Uterus (tissue), 4 donors: ENCODE data around the gene GOLGA3. TPM values are rescaled to one million over a fixed set of nuclear protein-coding genes. Genes with fewer than 3 reads are reported as not detected.
"Not testable (repeated sequence)": the region's sequence is repeated elsewhere in the genome, so short reads cannot be mapped to it uniquely, and the experiment has no call there.

Experiments
- DNase-seq, 2 donors: peaks; one replicate each; pipeline ENCODE4 v3.0.0-alpha.2; 2019 to 2020
- H3K27ac ChIP-seq, 2 donors: fragments of 200-600 bp; sonication (generic); 1 replicate in 1 of 2; 2 replicates in 1 of 2; pipeline ENCODE4 v1.5.1; 2016 to 2018
- H3K27me3 ChIP-seq, 2 donors: fragments of 200-600 bp; sonication (generic); one replicate each; pipeline ENCODE4 v1.5.1; 2018 to 2019; ENCODE audit warnings: control low read depth in 1 of 2
- H3K36me3 ChIP-seq, 2 donors: fragments of 200-600 bp; sonication (generic); one replicate each; pipeline ENCODE4 v1.5.1; 2019; ENCODE audit warnings: control low read depth in 1 of 2
- H3K4me1 ChIP-seq, 2 donors: fragments of 200-600 bp; sonication (generic); one replicate each; pipeline ENCODE4 v1.5.1; 2018 to 2019; ENCODE audit warnings: control low read depth in 1 of 2
- H3K4me3 ChIP-seq, 2 donors: fragments of 200-600 bp; sonication (generic); 1 replicate in 1 of 2; 2 replicates in 1 of 2; pipeline ENCODE4 v1.5.1; 2018 to 2019; ENCODE audit warnings: mild to moderate bottlenecking in 1 of 2
- H3K9me3 ChIP-seq, 2 donors: fragments of 200-600 bp; sonication (generic); one replicate each; pipeline ENCODE4 v1.5.1; 2019; ENCODE audit warnings: control low read depth in 1 of 2
- POLR2A ChIP-seq, 2 donors: fragments of 450-650 bp; IDR thresholded peaks; one replicate each; pipeline ENCODE4 v1.6.1; 2016; ENCODE audit warnings: antibody characterized with exemption in 2 of 2, mild to moderate bottlenecking in 1 of 2, moderate library complexity in 1 of 2
- intact Hi-C: fragments of 100-400 bp; cut with DNase I; formaldehyde crosslinking; loops from one replicate; pipeline ENCODE4 v1.15.1; 2023; ENCODE audit warnings: low total_unique reads
- total RNA-seq, 4 donors: library from RNA; depleted of rRNA in 3 of 4; stranded (reverse); fragments of >200 nt in 3 of 4; gene quantifications; one replicate each; pipeline versions ENCODE4 v1.1.0 to v1.2.4, GENCODE V29; 2014 to 2023
- TF ChIP-seq, protein P1 (sequence below), 4 experiments: fragments of 200-600 bp in 2 of 4; fragments of 450-650 bp in 2 of 4; sonication (generic) in 2 of 4; IDR thresholded peaks; one replicate each; pipeline ENCODE4 v1.5.1; 2016 to 2019; ENCODE audit warnings: antibody characterized with exemption in 4 of 4, mild to moderate bottlenecking in 2 of 4, moderate library complexity in 1 of 4
- donor health status: DM: yes; HTN: yes; CAD: no.

Gene GOLGA3
- total RNA-seq, 4 donors from 2014 or later: 46.2 to 138 (median 90.1) TPM

DNA sequence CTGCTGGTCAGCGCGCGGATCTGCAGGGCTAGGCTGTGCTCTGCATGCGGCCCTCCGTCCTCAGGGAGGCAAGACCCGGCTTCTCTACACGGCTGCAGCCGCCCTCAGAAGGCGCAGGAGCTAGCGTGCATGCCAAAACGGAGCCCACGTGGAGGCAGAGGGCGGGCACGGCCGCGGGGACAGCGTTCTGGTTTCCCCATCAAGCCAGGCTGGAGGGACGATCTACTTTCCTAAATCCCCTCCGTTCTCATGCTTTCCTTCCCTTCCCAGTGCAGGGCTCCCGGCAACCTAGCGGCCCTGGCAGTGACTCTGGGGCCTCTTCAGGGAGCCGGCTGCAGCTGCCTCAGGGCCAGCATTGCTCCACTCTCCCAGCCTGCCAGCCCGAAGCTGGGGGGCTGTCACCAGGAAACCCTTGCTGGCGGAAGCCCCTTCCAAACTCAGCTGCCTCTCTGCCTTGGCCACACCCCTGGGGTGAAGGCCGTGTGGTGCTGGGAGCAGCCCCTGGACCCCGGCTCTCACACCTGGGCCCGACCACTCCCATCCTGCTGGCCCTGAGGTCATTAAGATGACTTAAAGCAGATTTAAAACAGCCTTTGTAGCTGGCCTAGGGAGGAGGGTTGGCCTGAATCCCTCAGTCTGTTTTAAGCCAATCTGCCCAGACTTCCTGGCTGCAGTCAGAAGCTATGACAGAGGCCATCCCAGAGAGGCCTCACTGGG lies 9.2 kb upstream of the GOLGA3 start:
- no peaks in the 10 kb centered on the region for H3K36me3 ChIP-seq

DNA sequence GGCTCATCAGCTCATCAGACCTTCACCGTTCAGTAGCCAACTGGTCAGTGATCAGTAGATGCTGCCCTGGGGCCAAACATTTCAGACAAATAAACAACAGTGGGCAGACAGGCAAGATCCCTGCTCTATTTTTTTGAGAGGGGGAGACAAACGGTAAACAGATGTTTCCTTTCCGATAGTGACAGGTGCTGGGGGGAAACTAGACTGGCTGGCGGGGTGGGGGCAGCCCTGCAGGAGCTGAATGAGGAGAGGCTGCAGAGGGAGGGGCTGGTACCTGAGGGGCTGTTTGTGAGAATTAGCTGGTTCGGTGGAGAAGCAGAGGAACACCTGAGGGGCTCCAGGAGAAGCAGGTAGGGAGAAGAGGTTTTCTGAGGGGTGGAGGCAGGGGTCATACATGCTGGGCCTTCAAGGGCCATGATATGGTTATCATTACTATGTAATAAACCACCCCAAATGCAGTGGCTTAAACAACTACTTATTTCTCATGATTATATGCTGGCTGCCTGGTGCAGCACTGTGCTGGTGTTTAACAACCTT lies 8.2 kb upstream of the GOLGA3 start:
- Histone ChIP-seq H3K4me3 (no peak overlapping the region), H3K36me3 (no peaks in the 10 kb centered on the region), H3K27ac (no peak overlapping the region), H3K27me3 (no peaks in the 10 kb centered on the region), H3K4me1 (peaks cover 0 to 6% of the 10 kb centered on the region in 2 donors), H3K9me3 (no peaks in the 10 kb centered on the region)
- intact Hi-C loops: no loop called here
- TF ChIP-seq POLR2A (IDR thresholded peaks at IDR 0.05): no peak
- TF ChIP-seq, protein P1, sequence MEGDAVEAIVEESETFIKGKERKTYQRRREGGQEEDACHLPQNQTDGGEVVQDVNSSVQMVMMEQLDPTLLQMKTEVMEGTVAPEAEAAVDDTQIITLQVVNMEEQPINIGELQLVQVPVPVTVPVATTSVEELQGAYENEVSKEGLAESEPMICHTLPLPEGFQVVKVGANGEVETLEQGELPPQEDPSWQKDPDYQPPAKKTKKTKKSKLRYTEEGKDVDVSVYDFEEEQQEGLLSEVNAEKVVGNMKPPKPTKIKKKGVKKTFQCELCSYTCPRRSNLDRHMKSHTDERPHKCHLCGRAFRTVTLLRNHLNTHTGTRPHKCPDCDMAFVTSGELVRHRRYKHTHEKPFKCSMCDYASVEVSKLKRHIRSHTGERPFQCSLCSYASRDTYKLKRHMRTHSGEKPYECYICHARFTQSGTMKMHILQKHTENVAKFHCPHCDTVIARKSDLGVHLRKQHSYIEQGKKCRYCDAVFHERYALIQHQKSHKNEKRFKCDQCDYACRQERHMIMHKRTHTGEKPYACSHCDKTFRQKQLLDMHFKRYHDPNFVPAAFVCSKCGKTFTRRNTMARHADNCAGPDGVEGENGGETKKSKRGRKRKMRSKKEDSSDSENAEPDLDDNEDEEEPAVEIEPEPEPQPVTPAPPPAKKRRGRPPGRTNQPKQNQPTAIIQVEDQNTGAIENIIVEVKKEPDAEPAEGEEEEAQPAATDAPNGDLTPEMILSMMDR (IDR thresholded peaks at IDR 0.05): no peak
- DNase-seq: no peak

More for the DNA sequence above, 9.2 kb upstream of the GOLGA3 start:
- intact Hi-C loops: no loop called here
- Histone ChIP-seq H3K4me3 (peak overlapping the region in 1 of 2 donors; percentile 9), H3K27ac (peak overlapping the region; percentile 40), H3K4me1 (peaks cover 0 to 6% of the 10 kb centered on the region in 2 donors), H3K27me3 (no peaks in the 10 kb centered on the region), H3K9me3 (no peaks in the 10 kb centered on the region)
- TF ChIP-seq, protein P1 (IDR thresholded peaks at IDR 0.05): no peak
- no peak for TF ChIP-seq POLR2A (IDR thresholded peaks at IDR 0.05)
- peak; percentile 32 to 67 for DNase-seq

DNA sequence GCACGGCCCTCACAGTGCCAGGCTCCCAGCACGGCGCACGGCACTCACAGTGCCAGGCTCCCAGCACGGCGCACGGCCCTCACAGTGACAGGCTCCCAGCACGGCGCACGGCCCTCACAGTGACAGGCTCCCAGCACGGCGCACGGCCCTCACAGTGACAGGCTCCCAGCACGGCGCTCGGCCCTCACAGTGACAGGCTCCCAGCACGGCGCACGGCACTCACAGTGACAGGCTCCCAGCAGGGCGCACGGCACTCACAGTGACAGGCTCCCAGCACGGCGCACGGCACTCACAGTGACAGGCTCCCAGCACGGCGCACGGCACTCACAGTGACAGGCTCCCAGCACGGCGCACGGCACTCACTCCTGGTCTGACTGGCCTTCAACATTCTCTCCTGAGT lies 7.6 kb upstream of the GOLGA3 start:
- H3K4me3 ChIP-seq, intact Hi-C loops, H3K27ac ChIP-seq, DNase-seq, H3K36me3 ChIP-seq, H3K27me3 ChIP-seq, H3K9me3 ChIP-seq, H3K4me1 ChIP-seq: not testable (repeated sequence)

DNA sequence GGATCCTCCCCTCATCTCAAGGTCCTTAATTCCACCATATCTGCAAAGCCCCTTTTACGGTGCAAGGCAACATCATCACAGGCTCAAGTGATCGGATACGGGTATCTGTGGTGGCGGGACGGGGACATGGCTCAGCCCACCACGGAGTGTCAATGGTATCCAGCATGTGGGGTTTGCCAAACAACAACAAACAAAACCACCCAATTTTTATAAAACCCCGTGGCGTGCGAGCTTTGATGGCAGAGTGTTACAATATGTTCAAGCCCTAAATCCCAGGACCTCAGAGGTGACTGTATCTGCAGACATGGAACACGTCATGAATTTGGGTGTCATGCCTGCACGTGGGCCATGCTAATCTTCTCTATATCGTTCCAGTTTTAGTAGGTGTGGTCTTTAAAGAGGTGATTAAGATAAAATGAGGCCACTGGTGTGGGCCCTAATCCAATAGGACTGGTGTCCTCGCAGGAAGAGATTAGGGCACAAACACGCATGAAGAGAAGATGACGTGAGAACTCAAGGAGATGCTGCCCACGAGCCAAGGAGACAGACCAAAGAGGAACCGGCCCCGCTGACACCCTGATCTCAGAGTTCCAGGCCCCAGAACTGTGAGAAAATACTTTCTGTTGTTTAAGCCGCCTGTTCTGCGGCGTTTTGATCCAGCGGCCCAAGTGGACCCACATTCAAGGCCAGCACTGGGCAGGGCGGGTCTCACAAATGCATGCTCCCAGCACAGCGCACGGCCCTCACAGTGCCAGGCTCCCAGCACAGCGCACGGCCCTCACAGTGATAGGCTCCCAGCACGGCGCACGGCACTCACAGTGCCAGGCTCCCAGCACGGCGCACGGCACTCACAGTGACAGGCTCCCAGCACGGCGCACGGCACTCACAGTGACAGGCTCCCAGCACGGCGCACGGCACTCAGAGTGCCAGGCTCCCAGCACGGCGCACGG lies 6.7 kb upstream of the GOLGA3 start:
- TF ChIP-seq, protein P1 (IDR thresholded peaks at IDR 0.05): no peak
- TF ChIP-seq POLR2A (IDR thresholded peaks at IDR 0.05): no peak
- DNase-seq: no peak
- Histone ChIP-seq H3K4me1 (peaks cover 0 to 6% of the 10 kb centered on the region in 2 donors), H3K27me3 (no peaks in the 10 kb centered on the region), H3K9me3 (no peaks in the 10 kb centered on the region), H3K27ac (no peak overlapping the region), H3K36me3 (no peaks in the 10 kb centered on the region), H3K4me3 (no peak overlapping the region)
- intact Hi-C loops: no loop called here

DNA sequence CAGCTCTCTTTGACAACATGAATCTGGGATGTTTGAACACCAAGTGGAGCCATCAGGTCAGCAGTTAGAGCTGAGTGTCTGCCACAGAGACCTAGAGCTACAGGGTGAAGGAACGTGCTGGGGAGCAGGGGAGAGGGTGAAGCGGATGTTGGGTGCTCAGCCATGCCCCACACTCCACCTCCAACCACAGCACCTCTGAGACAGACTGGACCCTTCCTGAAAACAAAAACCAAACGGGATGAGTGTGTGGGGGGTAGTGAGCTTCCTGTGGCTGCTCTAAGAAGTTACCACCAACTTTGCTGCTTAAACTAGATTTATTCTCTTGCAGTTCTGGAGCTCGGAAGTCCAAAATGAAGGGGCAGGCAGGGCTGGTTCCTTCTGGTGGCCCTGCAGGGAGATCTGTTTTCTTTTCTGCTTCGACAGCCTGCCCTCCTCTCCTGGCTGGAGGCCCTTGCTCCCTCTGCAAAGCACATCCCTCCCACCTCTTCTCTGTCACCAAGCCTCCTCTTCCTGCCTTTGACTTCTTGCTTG lies 5.6 kb upstream of the GOLGA3 start:
- Histone ChIP-seq H3K27ac (no peak overlapping the region), H3K4me3 (no peak overlapping the region), H3K4me1 (peaks cover 0 to 8% of the 10 kb centered on the region in 2 donors), H3K9me3 (no peaks in the 10 kb centered on the region), H3K36me3 (no peaks in the 10 kb centered on the region), H3K27me3 (no peaks in the 10 kb centered on the region)
- no peak for DNase-seq
- TF ChIP-seq, protein P1 (IDR thresholded peaks at IDR 0.05): no peak
- no peak for TF ChIP-seq POLR2A (IDR thresholded peaks at IDR 0.05)
- intact Hi-C loops: no loop called here
